CD4-positive, alpha-beta T cell treated with Interleukin-2 at 100 ng/mL for 4 hours (primary cell): Measurements from ENCODE around the gene STAT1.

Experiments used
- DNase-seq: peaks from one replicate; pipeline ENCODE4 v3.0.0-alpha.2; 2020; ENCODE audit warnings: low spot score

STAT1 gene

GRCh38 chr2:191031256-191031655 is 17.3 kb upstream of the STAT1 start:
- DNase-seq, result no peak

- DNase-seq, result peak; percentile 68
Observed at GRCh38 chr2:191030521-191031154, 16.7 kb upstream of the STAT1 start.

- peak; percentile 74 for DNase-seq
Observed at GRCh38 chr2:191029280-191029950, 15.4 kb upstream of the STAT1 start.

GRCh38 chr2:191026377-191026776 is 12.4 kb upstream of the STAT1 start:
- DNase-seq, result no peak

GRCh38 chr2:191025135-191025534 is 11.2 kb upstream of the STAT1 start:
- DNase-seq, result no peak

- DNase-seq, result peak; percentile 50
Observed at GRCh38 chr2:191023235-191023679, 9.3 kb upstream of the STAT1 start.

GRCh38 chr2:191020742-191021381 is 6.9 kb upstream of the STAT1 start:
- DNase-seq, result peak; percentile 44

GRCh38 chr2:191020221-191020741 is 6.3 kb upstream of the STAT1 start:
- peak; percentile 96 for DNase-seq

- DNase-seq, result no peak
Observed at GRCh38 chr2:191019376-191019775, 5.4 kb upstream of the STAT1 start.

GRCh38 chr2:191018643-191019119 is 4.7 kb upstream of the STAT1 start:
- peak; percentile 45 for DNase-seq

- no peak for DNase-seq
Observed at GRCh38 chr2:191018048-191018447, 4.1 kb upstream of the STAT1 start.

- DNase-seq, result no peak
Observed at GRCh38 chr2:191015831-191016230, 1.9 kb upstream of the STAT1 start.

GRCh38 chr2:191015239-191015638 is 1.3 kb upstream of the STAT1 start:
- DNase-seq, result peak; percentile 41

GRCh38 chr2:191014653-191015020 is 666 bp upstream of the STAT1 start:
- DNase-seq, result peak; percentile 31

- no peak for DNase-seq
Observed at GRCh38 chr2:191013682-191013931, 364 bp downstream of the STAT1 start.

GRCh38 chr2:191012845-191013681 is 908 bp downstream of the STAT1 start:
- no peak for DNase-seq

- DNase-seq, result no peak
Observed at GRCh38 chr2:191012346-191012745, 1.6 kb downstream of the STAT1 start.

- peak; percentile 40 for DNase-seq
Observed at GRCh38 chr2:191010887-191011885, 2.8 kb downstream of the STAT1 start.

GRCh38 chr2:191009541-191010374 is 4.2 kb downstream of the STAT1 start:
- no peak for DNase-seq

GRCh38 chr2:191008286-191008685 is 5.7 kb downstream of the STAT1 start:
- DNase-seq, result no peak
